Measurements from ENCODE around the gene KRTAP5-7.

The KRTAP5-7 gene

DNA sequence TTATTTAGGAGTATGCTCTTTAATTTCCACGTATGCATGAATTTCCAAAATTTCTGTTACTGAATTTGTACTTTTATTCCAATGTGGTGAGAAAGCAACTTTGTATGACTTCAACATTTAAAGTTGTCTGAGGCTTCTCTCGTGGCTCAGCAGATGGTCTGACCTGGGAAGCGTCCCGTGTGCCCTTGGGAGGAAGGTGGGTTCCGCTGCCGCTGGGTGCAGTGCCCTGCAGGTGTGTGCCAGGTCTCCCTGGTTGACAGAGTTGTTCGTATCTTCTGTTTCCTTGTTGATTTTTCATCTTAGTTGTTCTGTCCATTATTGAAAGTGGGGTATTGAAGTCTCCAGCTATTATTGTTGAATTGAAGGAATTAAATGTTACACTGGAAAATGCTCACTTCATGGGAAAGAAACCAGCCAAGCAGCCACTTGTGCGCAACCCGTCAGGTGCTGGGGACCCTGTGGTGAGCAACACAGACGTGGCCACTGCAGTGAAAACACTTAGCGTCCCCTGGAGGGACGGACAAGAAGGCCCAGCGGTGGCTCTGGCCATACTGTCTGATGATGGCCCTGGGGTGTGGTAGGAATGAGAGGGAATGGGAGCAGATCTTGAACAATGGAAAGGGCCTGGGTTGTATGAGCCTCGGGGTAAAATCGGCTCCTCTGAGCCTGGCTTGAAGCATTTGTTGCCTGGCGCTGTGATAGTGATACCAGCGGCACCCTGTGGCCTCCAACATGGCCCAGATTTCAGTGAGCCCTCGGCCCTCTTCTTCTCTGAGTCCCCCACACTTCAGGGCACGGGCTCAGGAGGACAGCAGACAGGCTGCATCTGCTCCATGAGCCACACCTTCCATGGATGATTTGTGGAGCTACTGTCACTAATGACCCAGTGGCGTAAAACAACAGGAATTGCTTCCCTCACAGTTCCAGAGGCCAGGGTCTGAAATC, 31.5 kb upstream of the KRTAP5-7 start:
- no peak for DNase-seq (ENCODE audit: low read depth)

DNA sequence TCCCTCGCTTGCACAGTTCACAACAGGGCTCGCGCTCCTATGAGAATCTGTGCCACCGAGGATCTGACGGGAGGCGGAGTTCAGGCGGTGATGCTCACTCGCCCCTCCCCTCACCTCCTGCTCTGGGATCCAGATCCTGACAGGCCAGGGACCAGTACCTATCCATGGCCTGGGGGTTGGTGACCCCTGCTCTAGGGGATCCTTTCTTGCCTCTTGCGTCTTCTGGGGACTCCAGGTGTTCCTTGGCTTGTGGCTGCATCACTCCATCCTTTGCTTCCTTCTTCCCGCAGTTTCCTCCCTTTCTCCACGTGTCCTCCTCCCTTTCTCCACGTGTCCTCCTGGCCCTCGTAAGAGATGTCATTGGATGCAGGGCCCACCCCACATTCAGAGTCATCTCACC, 30.6 kb upstream of the KRTAP5-7 start:
- DNase-seq (ENCODE audit: low read depth), result no peak

DNA sequence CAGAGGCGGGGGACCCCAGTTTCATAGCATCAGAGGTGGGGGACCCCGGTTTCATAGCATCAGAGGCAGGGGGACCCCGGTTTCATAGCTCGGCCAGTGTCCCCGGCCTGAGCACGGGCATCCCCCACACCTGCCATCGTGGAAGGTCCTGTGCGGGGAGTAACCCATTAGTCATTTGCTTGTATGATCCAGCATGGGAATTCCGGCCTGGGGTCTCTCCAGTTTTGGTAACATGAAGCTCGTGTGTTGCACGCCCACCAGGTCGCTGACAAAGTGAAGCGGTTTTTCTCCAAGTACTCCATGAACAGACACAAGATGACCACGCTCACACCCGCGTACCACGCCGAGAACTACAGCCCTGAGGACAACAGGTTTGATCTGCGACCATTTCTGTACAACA, 29.0 kb upstream of the KRTAP5-7 start:
- DNase-seq (ENCODE audit: low read depth), result no peak

DNA sequence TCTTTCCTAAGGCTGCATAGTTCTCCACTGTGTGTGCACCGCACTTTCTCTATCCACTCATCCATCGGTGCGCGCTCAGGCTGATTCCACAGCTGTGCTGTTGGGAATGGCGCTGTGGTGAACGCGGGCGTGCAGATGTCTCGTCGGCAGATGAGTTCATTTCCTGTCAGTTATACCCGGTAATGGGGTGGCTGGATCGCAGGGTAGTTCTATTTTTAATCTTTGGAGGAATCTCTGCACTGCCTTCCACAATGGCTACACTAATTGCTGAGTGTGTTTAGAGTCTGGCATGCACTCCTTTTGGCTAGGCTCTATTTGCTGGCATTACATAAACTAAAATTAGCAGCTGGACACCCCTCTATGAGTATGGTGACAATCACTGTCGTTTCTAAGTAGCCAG, 27.9 kb upstream of the KRTAP5-7 start:
- no peak for DNase-seq (ENCODE audit: low read depth)

DNA sequence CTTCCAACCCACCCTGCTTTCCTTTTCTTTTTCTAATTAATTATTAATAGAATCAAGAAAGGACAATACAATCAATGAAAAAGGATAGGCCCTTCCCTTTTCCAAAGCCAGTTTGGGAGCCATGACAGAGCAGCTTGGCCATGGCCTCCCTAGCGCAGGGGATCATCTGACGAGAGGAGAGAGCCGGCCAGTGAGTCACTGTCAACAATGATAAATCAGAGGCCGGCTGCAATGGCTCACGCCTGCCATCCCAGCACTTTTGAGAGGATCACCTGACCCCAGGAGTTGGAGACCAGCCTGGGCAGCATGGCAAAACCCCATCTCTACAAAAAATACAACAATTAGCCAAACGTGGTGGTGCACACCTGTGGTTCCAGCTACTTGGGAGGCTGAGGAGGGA, 27.5 kb upstream of the KRTAP5-7 start:
- DNase-seq (ENCODE audit: low read depth), result no peak

DNA sequence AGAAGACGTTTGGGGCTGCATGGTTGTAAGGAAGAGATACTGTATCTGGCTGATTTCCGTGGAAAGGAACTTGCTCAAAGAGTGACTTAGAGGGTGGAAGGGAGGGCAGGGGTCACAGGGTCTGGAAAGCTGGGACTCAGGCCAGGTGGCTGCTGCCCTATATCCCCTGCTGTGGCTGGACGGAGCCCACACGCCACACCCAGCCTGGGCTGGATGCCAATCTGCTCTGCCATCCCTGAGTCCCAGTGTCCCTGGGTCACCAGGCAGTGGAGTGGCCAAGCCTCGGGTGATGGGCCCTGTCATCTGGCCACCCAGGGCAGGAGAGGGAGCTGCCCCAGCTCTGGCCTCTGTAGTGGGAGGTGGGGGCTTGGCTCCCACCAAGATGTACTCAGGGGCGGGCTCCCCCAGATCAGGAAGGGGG, 26.5 kb upstream of the KRTAP5-7 start:
- no peak for DNase-seq (ENCODE audit: low read depth)

DNA sequence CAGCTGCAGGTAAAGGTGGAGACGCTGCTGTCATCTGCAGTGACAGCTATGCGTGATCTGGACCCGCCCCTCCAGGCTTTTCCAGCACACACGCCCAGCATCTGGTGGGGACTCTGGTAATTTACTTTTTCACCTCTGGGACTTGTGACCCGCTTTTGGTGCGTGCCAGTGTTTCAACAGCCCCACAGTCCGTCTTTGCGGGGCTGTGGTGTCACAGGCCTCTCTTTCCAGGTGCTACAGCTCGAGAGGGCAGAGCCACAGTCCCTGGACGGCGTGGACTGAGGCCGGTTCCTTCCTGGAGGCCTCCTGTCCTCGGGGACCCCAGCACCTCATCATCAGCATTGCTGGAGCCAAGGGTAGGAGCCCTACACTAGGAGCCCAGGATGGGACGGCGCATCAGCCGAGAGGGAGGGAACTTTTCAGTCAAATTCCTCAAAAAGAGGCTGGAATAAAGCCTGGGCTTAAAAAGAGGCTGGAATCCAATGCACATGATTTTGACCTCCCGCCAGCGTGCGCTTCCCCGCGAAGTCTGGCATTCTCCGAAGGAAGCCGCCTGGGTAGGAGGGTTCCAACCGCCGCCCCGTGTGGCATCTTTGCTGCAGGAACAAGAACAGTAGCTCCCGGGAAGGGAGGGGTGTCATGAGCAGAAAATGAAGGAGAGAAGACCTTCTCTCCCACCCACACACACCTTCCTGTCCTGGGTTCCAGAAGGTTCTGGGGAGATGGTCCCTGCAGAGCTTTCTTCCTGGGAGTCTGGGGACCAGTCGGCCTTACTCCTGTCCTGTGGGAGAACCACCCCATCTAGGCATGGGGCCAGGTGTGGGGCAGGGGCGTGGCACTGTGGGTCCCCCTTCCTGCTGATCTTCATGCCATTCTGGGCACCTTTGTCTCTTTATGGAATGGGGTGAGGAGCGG, 25.7 kb upstream of the KRTAP5-7 start:
- no peak for DNase-seq (ENCODE audit: low read depth)

DNA sequence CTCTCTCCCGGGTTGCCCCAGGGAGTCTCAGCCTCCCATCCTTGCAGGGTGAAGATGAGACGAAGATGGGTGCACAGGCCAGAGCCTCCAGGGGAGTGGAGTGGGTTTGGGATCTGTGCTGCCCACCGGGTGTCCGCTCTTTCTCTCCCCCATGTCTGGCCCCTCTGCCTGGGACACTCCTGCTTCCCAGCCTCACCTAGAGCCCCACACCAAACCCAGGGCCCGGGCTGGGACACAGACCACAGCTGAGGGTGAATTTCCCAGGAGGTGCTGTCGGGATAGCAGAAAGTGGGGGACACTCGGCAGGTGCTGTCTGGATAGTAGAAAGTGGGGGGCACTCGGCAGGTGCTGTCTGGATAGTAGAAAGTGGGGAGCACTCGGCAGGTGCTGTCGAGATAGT, 25.0 kb upstream of the KRTAP5-7 start:
- no peak for DNase-seq (ENCODE audit: low read depth)

DNA sequence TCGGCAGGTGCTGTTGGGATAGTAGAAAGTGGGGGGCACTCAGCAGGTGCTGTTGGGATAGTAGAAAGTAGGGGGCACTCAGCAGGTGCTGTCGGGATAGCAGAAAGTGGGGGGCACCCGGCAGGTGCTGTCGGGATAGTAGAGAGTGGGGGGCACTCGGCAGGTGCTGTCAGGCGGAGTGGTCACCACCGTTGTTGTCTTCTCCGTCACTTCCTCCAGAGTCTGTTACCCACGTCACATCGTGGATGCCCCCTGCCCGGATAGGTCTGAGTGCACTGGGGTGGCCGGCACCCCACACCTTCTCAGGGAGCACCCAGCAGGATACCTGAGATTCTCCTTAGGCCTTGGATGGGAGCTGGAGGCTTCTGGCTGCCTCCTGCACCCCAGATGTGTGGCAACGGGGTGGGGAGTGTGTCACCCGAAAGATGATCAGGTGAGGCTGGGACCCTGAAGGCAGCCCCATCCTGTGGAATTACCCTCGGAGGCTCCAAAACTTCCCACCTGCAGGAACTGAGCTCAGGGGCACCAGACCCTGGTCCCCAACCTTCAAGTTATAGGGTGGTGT, 24.1 kb upstream of the KRTAP5-7 start:
- no peak for DNase-seq (ENCODE audit: low read depth)

DNA sequence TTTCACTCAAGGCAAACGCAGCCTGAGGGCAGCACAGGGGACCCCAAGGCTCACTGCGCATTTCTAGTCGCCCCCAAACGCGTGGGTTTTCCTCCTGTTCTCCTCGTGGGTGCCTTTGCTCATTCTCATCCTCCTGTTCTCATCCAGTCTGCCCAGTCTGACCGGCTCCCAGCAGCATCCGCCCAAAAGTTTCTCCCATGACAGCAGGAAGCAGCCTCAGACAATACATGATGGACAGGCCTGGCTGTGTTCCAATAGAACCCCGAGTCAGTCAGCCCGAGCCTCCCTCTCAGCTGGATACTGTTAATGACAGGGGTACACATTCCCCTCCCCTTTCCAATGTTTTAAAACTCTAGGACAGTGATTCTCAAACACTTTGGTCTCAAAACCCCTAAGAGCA, 22.5 kb upstream of the KRTAP5-7 start:
- no peak for DNase-seq (ENCODE audit: low read depth)

DNA sequence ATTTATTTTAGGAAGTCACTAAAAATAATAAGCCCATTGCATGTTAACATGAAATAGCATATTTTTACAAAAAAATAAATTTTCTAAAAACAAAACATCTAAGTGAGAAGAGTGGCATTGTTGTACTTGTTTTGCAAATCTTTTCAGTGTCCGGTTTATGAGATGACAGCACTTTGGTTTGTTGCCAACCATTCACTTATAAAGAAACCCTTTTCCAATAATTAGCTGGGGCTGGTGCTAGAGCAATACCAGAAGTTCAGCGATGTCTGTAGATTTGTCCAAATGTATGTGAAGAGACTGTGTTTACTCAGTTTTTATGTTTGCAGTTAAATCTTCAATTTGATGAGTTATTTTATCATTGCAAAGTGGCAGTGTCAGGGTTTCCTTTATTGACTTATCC, 22.1 kb upstream of the KRTAP5-7 start:
- no peak for DNase-seq (ENCODE audit: low read depth)

DNA sequence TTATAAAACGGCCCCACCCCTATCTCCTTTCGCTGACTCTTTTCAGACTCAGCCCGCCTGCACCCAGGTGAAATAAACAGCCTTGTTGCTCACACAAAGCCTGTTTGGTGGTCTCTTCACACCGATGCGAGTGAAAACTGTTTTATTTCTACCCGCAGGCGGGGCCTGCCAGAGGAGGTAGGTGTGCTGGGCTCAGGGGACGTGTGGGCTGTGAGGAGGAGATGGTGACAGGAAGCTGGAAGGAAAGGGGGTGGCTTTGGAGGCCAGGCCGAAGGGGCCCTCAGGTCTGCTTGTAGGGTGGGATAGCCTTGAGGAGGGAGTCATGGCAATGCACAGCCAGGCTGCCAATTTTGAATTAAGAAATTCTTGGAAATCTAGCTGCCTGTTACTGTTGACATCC, 21.3 kb upstream of the KRTAP5-7 start:
- no peak for DNase-seq (ENCODE audit: low read depth)

DNA sequence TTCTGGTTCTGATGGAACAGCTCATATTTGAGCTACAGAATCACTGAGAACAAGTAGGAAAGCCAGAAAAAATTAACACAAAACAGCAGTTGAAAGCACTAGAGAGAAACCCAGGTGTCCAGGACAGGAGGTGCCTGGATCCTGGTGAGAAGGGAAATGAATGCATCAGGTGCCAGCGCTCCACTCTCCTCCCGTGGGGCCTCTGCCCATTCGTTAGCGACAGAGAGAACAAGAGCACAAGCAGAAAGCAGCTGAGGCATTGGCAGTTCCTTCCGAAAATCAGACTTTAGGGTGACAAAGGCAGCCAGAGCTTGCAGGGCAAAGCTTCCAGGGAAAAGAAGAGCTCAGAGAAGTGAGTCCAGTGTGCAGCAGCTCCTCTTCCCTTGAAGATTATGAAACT, 20.0 kb upstream of the KRTAP5-7 start:
- no peak for DNase-seq (ENCODE audit: low read depth)

DNA sequence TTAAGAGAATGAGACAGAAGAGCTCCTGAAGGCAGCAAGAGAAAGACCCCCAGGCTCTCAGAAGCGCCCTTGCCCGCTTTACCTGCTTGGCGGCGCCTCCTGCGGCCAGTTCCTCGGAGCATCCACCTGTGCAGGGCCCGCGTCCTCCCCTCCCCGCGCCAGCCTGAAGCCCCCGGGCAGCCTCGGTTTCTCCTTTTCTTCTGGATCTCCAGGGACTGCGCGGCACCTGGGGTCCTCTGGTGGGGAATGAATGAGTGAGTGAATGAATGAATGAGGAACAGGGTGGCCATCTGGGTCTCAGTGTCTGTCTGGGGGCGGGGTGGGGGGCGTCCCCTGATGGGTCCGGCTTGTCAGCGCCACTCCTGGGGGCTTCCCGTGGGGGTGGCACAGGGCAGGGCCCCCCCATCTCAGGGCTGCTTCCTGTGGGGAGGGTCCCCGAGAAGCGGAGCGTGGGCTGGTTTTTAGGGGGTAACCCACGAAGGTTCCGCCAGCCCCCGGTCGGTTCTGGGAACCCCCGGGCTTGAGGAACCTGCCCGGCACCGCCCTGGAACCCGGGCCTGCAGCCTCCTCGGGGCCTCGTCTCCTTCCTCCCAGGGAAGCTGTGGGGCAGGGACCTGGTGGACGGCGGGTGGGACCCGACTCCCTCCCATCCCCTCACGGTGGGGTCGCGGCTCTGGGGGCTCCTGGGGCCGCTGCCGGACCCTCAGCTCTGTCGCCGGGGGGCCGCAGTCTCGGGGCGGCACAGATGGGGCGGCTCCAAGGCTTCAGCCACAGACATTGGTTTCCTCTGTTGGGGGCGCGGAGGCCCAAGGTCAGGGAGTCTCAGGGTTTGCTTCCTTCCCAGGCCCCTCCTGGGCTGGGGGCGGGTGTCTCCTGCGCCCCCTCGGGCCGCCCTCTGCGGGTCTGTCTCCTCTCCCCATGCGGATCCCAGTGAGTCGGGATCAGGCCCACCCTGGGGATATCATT, 8.3 kb upstream of the KRTAP5-7 start:
- DNase-seq (ENCODE audit: low read depth), result no peak

DNA sequence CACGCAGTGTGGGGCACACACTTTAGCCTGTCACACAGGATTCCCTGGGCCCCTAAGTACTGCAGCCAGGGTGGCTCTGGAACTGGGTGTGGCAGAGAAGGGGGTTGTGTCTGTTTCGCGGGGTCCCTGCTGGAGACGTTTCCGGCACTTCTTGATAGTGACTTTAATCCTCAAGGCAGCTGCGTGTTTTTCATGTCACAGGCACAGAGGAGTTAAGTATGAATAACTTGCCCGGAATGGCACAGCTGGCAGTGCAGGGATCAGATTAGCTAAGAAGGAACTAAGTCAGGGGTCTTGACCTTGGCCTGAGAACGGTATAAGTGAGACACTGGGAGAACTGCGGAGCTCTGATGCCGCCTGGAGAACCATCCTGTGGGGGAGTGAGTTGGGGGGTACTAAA, 7.5 kb upstream of the KRTAP5-7 start:
- DNase-seq (ENCODE audit: low read depth), result no peak

DNA sequence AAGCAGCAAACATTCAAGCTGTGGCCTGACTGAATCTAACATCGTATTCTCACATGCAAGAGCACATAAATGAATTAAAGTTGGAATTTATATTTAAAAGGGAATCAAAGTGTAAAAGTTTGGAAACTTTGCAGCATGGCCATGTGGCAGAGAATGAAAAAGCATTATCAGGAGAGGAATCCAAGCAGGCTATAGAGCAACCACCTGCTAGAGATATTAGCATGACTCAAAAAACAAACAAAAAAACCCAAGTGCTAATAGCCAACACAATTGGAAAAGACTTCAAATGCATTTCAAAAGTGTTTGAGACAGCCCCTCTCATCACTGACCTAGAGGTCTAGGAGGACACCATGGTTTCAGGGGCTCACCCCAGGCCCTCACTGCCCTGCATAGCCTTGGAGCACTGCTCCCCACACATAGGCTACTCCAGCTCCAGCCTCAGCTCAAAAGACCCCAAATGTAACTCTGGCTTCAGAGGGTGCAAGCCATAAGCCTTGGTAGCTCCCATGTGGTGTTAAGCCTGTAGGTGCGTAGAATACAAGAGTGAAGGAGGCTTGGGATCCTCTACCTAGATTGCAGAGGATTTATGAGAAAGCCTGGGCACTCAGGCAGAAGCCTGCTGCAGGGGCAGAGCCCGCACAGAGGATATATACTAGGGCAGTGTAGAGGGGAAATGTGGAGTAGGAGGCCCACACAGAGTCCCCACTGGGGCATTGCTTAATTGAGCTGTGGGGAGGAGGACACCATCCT, 1.7 kb upstream of the KRTAP5-7 start:
- DNase-seq (ENCODE audit: low read depth), result no peak

DNA sequence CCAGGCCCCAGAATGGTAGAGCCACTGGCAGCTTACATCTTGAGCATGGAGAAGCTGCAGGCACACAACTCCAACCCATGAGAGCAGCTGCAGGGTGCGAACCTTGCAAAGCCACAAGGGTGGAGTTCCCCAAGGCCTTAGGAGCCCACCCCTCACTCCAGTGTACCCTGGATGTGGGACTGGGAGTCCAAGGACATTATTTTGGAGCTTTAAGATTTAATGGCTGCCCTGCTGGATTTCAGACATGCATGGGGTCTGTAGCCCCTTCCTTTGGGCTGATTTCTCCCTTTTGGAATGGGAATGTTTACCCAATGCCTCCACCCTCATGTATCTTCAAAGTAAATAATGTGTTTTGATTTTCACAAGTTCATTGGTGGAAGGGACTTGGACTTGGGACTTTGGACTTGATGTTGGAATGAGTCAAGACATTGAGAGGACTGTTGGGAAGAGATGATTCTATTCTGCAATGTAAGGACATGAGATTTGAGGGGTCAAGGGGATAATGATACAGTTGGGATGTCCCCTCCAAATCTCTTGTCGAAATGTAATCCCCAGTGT, 1.1 kb upstream of the KRTAP5-7 start:
- no peak for DNase-seq (ENCODE audit: low read depth)

DNA sequence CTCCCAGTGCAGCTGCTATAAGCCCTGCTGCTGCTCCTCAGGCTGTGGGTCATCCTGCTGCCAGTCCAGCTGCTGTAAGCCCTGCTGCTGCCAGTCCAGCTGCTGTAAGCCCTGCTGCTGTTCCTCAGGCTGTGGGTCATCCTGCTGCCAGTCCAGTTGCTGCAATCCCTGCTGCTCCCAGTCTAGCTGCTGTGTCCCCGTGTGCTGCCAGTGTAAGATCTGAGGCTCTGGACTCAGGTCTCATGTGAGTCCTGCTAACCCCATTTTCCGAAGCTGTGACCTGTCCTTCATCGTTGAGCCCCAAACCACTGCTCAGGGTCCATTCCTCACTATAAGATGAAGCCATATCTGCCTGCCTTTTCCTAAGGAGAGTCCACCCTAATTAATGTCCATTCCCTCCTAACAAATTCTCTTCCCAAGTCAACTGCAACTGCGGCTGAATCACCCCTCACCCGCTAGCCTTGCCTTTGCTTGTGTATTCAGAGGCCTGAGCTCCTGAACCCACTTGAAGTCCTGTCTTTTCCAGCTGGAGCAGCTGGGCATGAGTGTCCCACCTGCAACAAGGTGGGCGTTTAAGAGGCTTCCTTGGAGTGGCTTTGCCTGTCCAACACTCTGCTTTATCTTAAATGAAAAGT, 626 bp downstream of the KRTAP5-7 start:
- no peak for DNase-seq (ENCODE audit: low read depth)

DNA sequence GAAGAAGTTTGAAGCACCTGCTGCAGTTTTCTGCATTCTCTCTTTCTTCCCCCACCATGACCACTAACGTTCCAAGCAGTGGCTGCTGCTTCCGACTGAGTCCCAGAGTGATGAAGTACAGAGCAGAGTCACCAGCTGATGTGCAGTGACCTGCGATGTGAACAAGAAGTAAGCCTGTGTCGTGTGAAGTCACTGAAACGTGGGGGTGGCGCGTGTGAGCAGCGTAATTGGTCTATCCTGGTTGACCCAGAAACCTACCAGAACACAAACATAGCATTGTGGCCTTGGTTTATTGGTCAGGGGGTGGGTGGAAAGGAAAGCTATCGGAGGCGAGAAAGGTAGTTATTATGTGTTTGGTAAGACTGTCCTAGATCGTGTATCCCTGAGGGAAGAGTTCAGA, 3.5 kb downstream of the KRTAP5-7 start:
- DNase-seq (ENCODE audit: low read depth), result no peak

DNA sequence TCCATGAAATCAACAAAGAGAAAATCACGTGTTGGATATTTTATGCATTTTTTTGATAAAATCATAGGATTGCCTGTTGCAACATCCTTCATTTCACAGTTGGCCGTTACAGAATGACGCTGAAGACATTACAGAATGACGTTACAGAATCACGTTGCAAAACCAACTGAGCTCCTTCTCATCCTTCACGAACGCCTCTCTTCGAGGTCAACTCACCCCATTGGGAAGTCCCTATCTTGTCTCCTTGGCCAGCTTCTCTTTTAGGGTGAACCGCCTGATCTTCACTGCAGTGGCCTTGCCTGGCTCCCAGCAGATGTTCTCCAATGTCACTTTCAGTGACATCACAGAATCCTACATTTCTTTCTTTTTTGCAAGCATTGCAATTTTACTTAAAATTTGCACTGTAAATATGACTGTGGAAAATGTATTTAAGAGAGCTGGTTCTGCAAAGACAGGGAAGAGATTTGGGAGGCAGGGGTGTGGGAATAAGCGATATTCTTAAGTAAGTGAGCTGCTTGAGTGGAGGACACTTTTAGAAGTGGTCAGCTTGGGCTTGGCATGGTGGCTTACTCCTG, 5.1 kb downstream of the KRTAP5-7 start:
- DNase-seq (ENCODE audit: low read depth), result no peak
